Nephron (organoid): ENCODE results near the gene PCIF1.
"Not testable (repeated sequence)": the region's sequence is repeated elsewhere in the genome, so short reads cannot be mapped to it uniquely, and the experiment has no call there.

Source experiments
- H3K27ac Mint-ChIP-seq, 3 experiments: 2 replicates each; pipeline ENCODE4 v1.8.0; 2020; ENCODE audit warnings: mixed read lengths in 3 of 3, mild to moderate bottlenecking in 2 of 3, moderate library complexity in 1 of 3
- H3K27me3 Mint-ChIP-seq: 2 replicates; pipeline ENCODE4 v1.8.0; 2021; ENCODE audit warnings: low read depth, mild to moderate bottlenecking, moderate library complexity, mixed read lengths
- H3K36me3 Mint-ChIP-seq: 2 replicates; pipeline ENCODE4 v1.8.0; 2020; ENCODE audit warnings: low read depth, mixed read lengths
- H3K4me1 Mint-ChIP-seq: 2 replicates; pipeline ENCODE4 v1.8.0; 2020; ENCODE audit warnings: mixed read lengths
- H3K4me3 Mint-ChIP-seq, 3 experiments: 2 replicates each; pipeline ENCODE4 v1.8.0; 2020; ENCODE audit warnings: mild to moderate bottlenecking in 3 of 3, mixed read lengths in 3 of 3, moderate library complexity in 2 of 3
- H3K9me3 Mint-ChIP-seq: 2 replicates; pipeline ENCODE4 v1.8.0; 2020; ENCODE audit warnings: mixed read lengths
- TF ChIP-seq, protein P1 (sequence below), 3 experiments: fragments of 200-600 bp; sonication (generic); IDR thresholded peaks; one replicate each; pipeline ENCODE4 v1.5.0; 2021; ENCODE audit warnings: antibody characterized with exemption in 3 of 3; ENCODE audit not compliant: unreplicated experiment in 3 of 3

The PCIF1 gene

DNA sequence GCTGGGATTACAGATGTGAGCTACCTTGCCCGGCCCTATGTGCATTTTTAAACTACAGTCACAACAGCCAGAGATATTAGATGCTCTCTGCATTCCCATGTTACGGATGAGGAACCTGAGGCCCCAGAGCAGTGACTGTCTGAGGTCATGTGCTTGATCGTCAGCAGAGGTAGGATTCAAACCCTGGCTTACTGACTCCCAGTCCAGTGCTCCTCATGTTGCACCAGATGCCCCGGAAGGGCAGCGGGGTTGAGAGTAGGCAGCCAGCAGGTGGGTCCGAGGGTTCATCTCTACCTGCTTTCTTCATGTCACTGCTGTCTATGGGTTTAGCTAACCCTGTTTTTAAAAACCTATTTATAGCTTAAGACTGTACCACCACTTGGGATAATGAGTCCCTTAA, 46.8 kb downstream of the PCIF1 start:
- peaks cover 20% of the 10 kb centered on the region for H3K27me3 Mint-ChIP-seq
- H3K27ac Mint-ChIP-seq = no peak overlapping the region
- TF ChIP-seq, protein P1, sequence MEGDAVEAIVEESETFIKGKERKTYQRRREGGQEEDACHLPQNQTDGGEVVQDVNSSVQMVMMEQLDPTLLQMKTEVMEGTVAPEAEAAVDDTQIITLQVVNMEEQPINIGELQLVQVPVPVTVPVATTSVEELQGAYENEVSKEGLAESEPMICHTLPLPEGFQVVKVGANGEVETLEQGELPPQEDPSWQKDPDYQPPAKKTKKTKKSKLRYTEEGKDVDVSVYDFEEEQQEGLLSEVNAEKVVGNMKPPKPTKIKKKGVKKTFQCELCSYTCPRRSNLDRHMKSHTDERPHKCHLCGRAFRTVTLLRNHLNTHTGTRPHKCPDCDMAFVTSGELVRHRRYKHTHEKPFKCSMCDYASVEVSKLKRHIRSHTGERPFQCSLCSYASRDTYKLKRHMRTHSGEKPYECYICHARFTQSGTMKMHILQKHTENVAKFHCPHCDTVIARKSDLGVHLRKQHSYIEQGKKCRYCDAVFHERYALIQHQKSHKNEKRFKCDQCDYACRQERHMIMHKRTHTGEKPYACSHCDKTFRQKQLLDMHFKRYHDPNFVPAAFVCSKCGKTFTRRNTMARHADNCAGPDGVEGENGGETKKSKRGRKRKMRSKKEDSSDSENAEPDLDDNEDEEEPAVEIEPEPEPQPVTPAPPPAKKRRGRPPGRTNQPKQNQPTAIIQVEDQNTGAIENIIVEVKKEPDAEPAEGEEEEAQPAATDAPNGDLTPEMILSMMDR (IDR thresholded peaks at IDR 0.05; ENCODE audit: unreplicated experiment in 3 of 3) = no peak
- H3K9me3 Mint-ChIP-seq = no peaks in the 10 kb centered on the region
- H3K4me1 Mint-ChIP-seq = no peaks in the 10 kb centered on the region
- no peak overlapping the region for H3K4me3 Mint-ChIP-seq
- H3K36me3 Mint-ChIP-seq = no peaks in the 10 kb centered on the region

DNA sequence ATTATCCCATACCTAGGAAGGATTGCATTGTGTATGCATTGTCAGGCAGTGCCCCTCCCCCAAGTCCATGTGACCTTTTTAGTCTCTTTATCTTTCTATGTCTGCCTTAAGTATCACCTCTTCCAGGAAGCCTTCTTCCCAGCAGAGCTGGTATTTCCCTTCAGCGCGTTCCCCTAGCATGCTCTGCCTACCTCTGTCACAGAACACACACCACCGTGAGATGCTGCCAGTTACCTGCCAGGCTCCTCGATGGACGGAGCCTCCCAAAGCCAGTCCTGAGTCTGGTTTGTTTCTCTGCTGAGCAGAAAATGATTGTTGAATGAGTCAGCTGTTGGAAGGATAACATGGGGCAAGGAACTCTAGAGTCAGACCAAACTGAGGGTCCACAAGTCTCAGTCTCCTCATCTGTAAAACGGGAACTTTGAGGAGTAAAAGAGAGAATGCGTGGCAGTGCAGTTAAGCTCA, 48.8 kb downstream of the PCIF1 start:
- peaks cover 23% of the 10 kb centered on the region for H3K27me3 Mint-ChIP-seq
- no peaks in the 10 kb centered on the region for H3K36me3 Mint-ChIP-seq
- no peak overlapping the region for H3K27ac Mint-ChIP-seq
- H3K4me3 Mint-ChIP-seq = no peak overlapping the region
- H3K9me3 Mint-ChIP-seq = no peaks in the 10 kb centered on the region
- no peaks in the 10 kb centered on the region for H3K4me1 Mint-ChIP-seq
- TF ChIP-seq, protein P1 (IDR thresholded peaks at IDR 0.05; ENCODE audit: unreplicated experiment in 3 of 3) = no peak

DNA sequence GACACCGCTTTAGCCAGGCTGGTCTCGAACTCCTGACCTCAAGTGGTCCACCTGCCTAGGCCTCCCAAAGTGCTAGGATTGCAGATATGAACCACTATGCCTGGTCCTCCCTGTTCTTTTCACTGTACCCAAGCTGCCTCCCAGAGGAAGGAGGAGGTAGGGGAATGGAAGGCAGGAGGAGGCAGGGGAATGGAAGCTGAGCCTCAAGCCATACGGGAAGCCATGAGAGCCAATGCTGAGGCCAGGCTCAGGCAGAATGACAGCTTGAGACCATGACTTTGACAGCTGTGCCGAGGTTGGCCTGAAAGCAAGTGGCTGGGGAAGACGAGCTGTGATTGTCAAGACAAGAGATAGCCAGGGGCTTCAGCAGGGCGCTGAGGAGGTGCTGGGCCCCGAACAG, 51.1 kb downstream of the PCIF1 start:
- Mint-ChIP-seq H3K9me3 (no peaks in the 10 kb centered on the region), H3K27ac (no peak overlapping the region), H3K27me3 (peaks cover 19% of the 10 kb centered on the region), H3K36me3 (no peaks in the 10 kb centered on the region), H3K4me1 (no peaks in the 10 kb centered on the region), H3K4me3 (no peak overlapping the region)
- TF ChIP-seq, protein P1 (IDR thresholded peaks at IDR 0.05; ENCODE audit: unreplicated experiment in 3 of 3) = no peak

DNA sequence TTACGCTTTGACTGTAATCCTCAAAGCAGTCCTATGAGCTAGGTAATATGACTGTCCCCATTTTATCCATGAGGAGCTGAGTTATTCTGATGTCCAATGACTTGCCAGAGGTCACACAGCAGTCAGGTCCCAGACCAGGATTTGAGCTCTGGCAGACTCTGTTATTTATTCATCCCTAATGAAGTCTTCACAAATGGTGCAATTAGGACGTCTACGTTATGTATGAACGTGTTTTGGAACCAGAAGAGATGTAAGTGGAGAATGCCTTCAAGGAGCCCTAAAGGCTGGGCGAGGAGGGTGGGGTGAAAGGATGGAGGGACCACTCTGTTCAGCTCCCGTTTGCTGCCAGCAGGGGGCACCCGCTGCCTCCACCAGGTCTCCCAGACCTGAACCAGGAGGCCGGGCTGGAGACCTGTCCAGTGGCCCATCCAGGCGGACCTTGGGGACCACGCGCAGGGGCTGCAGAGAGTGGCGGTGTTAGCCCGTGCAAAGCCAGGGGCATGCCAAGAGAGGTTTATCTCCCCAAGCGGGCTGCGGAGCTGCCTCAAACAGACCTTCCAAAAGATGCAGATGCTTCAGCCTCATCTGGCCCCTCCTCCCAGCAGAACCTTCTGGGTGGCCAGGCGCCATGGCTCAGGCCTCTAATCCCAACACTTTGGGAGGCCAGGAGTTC, 52.8 kb downstream of the PCIF1 start:
- Mint-ChIP-seq H3K4me1 (no peaks in the 10 kb centered on the region), H3K27ac (no peak overlapping the region), H3K27me3 (peaks cover 19% of the 10 kb centered on the region), H3K36me3 (no peaks in the 10 kb centered on the region), H3K4me3 (no peak overlapping the region), H3K9me3 (no peaks in the 10 kb centered on the region)
- TF ChIP-seq, protein P1 (IDR thresholded peaks at IDR 0.05; ENCODE audit: unreplicated experiment in 3 of 3) = peak; percentile 70 to 83 (median 77)

DNA sequence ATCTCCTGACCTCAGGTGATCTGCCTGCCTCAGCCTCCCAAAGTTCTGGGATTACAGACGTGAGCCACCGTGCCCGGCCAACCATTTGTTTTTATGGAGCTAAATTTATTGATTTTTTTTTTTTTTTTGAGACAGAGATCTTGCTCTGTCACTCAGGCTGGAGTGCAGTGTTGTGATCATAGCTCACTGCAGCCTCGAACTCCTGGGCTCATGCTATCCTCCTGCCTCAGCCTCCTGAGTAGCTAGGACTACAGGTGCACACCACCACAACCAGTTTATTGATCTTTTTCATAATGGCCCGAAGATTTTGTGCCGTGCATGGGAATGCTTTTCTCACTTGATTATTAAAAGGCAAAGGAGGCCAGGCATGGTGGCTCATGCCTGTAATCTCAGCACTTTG, 54.3 kb downstream of the PCIF1 start:
- H3K4me1 Mint-ChIP-seq, H3K9me3 Mint-ChIP-seq, H3K27ac Mint-ChIP-seq, H3K36me3 Mint-ChIP-seq, H3K4me3 Mint-ChIP-seq: not testable (repeated sequence)
- H3K27me3 Mint-ChIP-seq = peaks cover 24% of the 10 kb centered on the region

DNA sequence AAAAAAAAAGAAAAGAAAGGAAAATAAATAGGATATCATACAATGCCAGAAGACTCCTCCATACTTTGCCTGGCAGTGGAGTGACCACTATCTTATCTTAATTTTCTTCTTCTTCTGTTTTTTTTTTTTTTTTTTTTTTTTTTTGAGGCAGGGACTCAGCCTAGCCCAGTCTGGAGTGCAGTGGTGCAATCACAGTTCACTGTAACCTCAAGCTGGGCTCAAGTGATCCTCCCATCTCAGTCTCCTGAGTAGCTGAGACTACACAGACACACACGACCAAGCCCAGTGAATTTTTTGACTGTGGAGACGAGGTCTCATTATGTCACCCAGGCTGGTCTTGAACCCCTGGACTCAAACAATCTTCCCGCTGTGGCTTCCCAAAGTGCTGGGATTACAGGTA, 57.1 kb downstream of the PCIF1 start:
- Mint-ChIP-seq H3K9me3 (no peaks in the 10 kb centered on the region), H3K4me3 (no peak overlapping the region), H3K27ac (no peak overlapping the region), H3K4me1 (no peaks in the 10 kb centered on the region), H3K27me3 (peaks cover 17% of the 10 kb centered on the region), H3K36me3 (no peaks in the 10 kb centered on the region)
- TF ChIP-seq, protein P1 (IDR thresholded peaks at IDR 0.05; ENCODE audit: unreplicated experiment in 3 of 3) = no peak
